ENCODE data around the gene LCOR. TPM values are rescaled to one million over a fixed set of nuclear protein-coding genes. Genes with fewer than 3 reads are reported as not detected.

LCOR gene
- total and polyA plus RNA-seq, 2 of the 13 experiments (the other 11 are each of a cell fraction or from before 2014, with no cell fraction given): 12.4 to 23.7 TPM

GRCh38 chr10:96860631-96861277 lies 28.7 kb downstream of the LCOR start:
- WGBS (ENCODE audit: low lambda C conversion rate): 94% methylated on average over 5 of the region's 5 CpGs
- POLR2A ChIA-PET: interaction anchor here (1.1 kb wide), 1 partner anchor 10 kb away, joined by 4 read pairs; no protein-coding TSS in a partner anchor
- no peaks in the 10 kb centered on the region for H3K9me3 ChIP-seq (ENCODE audit: low read length)
- H3K4me3 ChIP-seq (replicated peaks in 1 of 3; ENCODE audit: insufficient read depth in 1 of 3, low read depth in 2 of 3, low read length in 3 of 3): no peak overlapping the region
- no TSS peak for BruUV-seq (replicated peaks)
- no peak overlapping the region for H2AFZ ChIP-seq (ENCODE audit: low read length)
- no peak overlapping the region for H3K27ac ChIP-seq (ENCODE audit: extremely low read length, insufficient read depth, low read length)
- H3K9ac ChIP-seq (ENCODE audit: insufficient read depth, low read depth, low read length): no peak overlapping the region
- CTCF ChIA-PET (ENCODE audit: low intra/inter-chr PET ratio, low total read pairs): no interaction called here
- peaks cover 83% of the 10 kb centered on the region for H3K79me2 ChIP-seq (ENCODE audit: insufficient read depth, low read length)
- no peak for DNase-seq (ENCODE audit: low spot score)
- peaks cover 71% of the 10 kb centered on the region for H3K4me1 ChIP-seq (ENCODE audit: insufficient read depth, low read length)
- intact Hi-C loops (cut with micrococcal nuclease; ENCODE audit: unreplicated experiment): no loop called here
- FAIRE-seq: no peak
- peaks cover 4 to 14% of the 10 kb centered on the region in 2 experiments; a peak in 4 of 5 replicates for H3K36me3 ChIP-seq (replicated peaks in 1 of 2; ENCODE audit: control insufficient read depth in 1 of 2, insufficient read depth in 2 of 2, low read length in 2 of 2)
- in situ Hi-C loops (cut with HindIII; ENCODE audit: extremely low pct_ligation_motif_present, low pct_unique_long_range_greater_than_20kb): no loop called here
- H4K20me1 ChIP-seq (ENCODE audit: insufficient read depth, low read length): peaks cover 15% of the 10 kb centered on the region
- no peak overlapping the region for H3K4me2 ChIP-seq (ENCODE audit: low read depth, low read length)
- TF ChIP-seq ZNF563 (CRISPR knock-in tag; IDR thresholded peaks at IDR 0.05) (no peak), ZNF331 (CRISPR knock-in tag; IDR thresholded peaks at IDR 0.05) (no peak), MAFK (conservative IDR thresholded peaks at IDR 0.05 in 1 of 2, IDR thresholded peaks at IDR 0.05 in 1 of 2; ENCODE audit: low read length in 2 of 2) (peak; percentile 29 to 46; a peak in 3 of 4 replicates), BCL6 (CRISPR knock-in tag; IDR thresholded peaks at IDR 0.05) (no peak)
- no peaks in the 10 kb centered on the region for H3K27me3 ChIP-seq (ENCODE audit: control insufficient read depth in 1 of 2, insufficient read depth in 2 of 2, low read length in 2 of 2)
- no peak for ATAC-seq

- no TSS peak for BruUV-seq (replicated peaks)
- in situ Hi-C loops (cut with HindIII; ENCODE audit: extremely low pct_ligation_motif_present, low pct_unique_long_range_greater_than_20kb) (no loop called here), intact Hi-C loops (cut with micrococcal nuclease; ENCODE audit: unreplicated experiment) (loop anchor here (1.0 kb wide), 1 partner anchor 21 kb away; no protein-coding TSS in a partner anchor)
- Histone ChIP-seq H3K4me1 (ENCODE audit: insufficient read depth, low read length) (peaks cover 81% of the 10 kb centered on the region), H3K4me2 (ENCODE audit: low read depth, low read length) (peak overlapping the region; percentile 61), H3K36me3 (replicated peaks in 1 of 2; ENCODE audit: control insufficient read depth in 1 of 2, insufficient read depth in 2 of 2, low read length in 2 of 2) (peaks cover 3 to 17% of the 10 kb centered on the region in 2 experiments; a peak in 4 of 5 replicates), H3K4me3 (replicated peaks in 1 of 3; ENCODE audit: insufficient read depth in 1 of 3, low read depth in 2 of 3, low read length in 3 of 3) (peak overlapping the region in 1 of 3 experiments; percentile 26; a peak in 1 of 6 replicates), H4K20me1 (ENCODE audit: insufficient read depth, low read length) (peaks cover 15% of the 10 kb centered on the region), H2AFZ (ENCODE audit: low read length) (no peak overlapping the region), H3K9ac (ENCODE audit: insufficient read depth, low read depth, low read length) (peak overlapping the region; percentile 16; the same call in 1 of the 2 replicates), H3K27ac (ENCODE audit: extremely low read length, insufficient read depth, low read length) (peak overlapping the region; percentile 68), H3K27me3 (ENCODE audit: control insufficient read depth in 1 of 2, insufficient read depth in 2 of 2, low read length in 2 of 2) (no peaks in the 10 kb centered on the region), H3K9me3 (ENCODE audit: low read length) (no peaks in the 10 kb centered on the region), H3K79me2 (ENCODE audit: insufficient read depth, low read length) (peaks cover 79% of the 10 kb centered on the region)
- peak; percentile 53 for FAIRE-seq
- DNase-seq (ENCODE audit: low spot score): peak; percentile 94
- ChIA-PET POLR2A (interaction anchor here (0.9 to 2.0 kb wide), 7 partner anchors 15 to 190 kb away, joined by 3 to 10 read pairs (median 7); partner anchors contain the start of gene LCOR), CTCF (ENCODE audit: low intra/inter-chr PET ratio, low total read pairs) (no interaction called here)
- peak; percentile 90 for ATAC-seq
- 5% methylated on average over 3 of the region's 3 CpGs for WGBS (ENCODE audit: low lambda C conversion rate)
- TF ChIP-seq GLI4 (CRISPR knock-in tag; IDR thresholded peaks at IDR 0.05; ENCODE audit: borderline replicate concordance): no peak
- peak; percentile 93; the same call in 1 of the 2 replicates for TF ChIP-seq FOSL1 (CRISPR knock-in tag; IDR thresholded peaks at IDR 0.05; ENCODE audit: borderline replicate concordance)
- TF ChIP-seq ARNT (IDR thresholded peaks at IDR 0.05): no peak
- TF ChIP-seq YEATS2 (CRISPR knock-in tag; IDR thresholded peaks at IDR 0.05; ENCODE audit: borderline replicate concordance): no peak
- TF ChIP-seq CEBPB (IDR thresholded peaks at IDR 0.05; ENCODE audit: borderline replicate concordance, low read depth, low read length): no peak
- TF ChIP-seq KLF15 (CRISPR knock-in tag; IDR thresholded peaks at IDR 0.05; ENCODE audit: borderline replicate concordance): no peak
- TF ChIP-seq ZNF761 (CRISPR knock-in tag; conservative IDR thresholded peaks at IDR 0.05): no peak
- no peak for TF ChIP-seq MTA3 (CRISPR knock-in tag; IDR thresholded peaks at IDR 0.05)
- TF ChIP-seq NR0B2 (CRISPR knock-in tag; IDR thresholded peaks at IDR 0.05): no peak
- TF ChIP-seq GATA4 (IDR thresholded peaks at IDR 0.05; ENCODE audit: borderline replicate concordance, low read depth): peak; percentile 60; the same call in 1 of the 2 replicates
- peak; percentile 57 for TF ChIP-seq THRA (CRISPR knock-in tag; IDR thresholded peaks at IDR 0.05; ENCODE audit: borderline replicate concordance)
- no peak for TF ChIP-seq KDM1A (CRISPR knock-in tag; IDR thresholded peaks at IDR 0.05)
- TF ChIP-seq ZNF572 (CRISPR knock-in tag; IDR thresholded peaks at IDR 0.05): no peak
Measured at GRCh38 chr10:96863922-96864543, 31.9 kb downstream of the LCOR start.
